NAMALWA (cell line): ENCODE measurements around the gene PDZD7.

Experiments
- DNase-seq: peaks from one replicate; pipeline ENCODE4 v3.0.0-alpha.2; 2015; ENCODE audit warnings: low spot score

Gene PDZD7

DNA sequence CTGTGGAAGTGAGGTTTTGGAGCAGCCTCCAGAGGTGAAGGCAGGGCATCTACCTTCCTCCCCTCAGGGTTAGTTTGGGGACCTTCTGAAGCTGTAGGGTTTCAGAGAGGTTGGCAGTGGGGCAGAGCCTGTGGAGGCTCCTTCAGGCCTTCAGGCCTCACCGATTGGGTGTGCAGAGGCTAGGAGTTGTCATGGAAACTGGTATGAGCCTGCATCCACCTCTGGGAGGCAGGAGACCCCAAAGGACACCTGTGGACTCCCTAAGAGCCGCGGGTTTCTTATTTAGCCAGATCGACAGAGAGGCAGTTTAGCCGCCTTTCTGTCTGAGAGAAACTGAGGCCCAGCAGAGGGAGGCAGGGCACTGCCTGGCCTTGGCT lies 29.3 kb downstream of the PDZD7 start:
- DNase-seq = no peak

DNA sequence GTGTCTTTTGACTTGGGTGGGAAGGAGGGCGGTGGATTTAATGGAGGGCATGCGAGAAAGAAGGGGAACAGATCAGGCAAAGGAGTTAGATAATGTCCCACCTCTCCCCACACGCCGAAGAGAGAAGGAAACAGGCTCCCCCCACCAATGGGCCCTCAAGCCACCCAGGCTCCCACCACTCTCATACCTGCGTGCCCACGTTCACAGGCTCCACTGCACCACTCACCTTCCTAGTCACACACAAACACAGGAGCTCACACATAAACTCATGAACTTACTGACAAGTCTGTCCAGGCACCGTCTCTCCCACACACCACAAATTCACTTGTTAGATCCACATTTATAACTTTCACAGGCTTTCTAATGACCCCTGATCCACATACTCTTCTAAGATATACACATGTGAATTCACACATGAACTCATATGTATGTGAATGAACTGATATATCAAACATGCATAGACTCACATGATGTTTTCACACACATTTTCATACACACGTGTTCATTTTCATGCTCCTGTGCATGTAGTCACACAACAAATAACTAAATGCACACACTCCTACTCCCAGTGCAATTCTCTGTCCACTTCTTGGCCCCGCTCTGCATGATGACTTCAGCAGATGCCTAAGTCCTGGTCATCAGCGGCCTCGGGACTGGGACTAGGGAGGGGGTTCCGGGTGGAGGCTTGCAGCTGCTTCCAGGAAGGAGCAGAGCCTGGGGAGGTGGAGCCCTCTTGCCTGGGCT lies 29.8 kb downstream of the PDZD7 start:
- no peak for DNase-seq

DNA sequence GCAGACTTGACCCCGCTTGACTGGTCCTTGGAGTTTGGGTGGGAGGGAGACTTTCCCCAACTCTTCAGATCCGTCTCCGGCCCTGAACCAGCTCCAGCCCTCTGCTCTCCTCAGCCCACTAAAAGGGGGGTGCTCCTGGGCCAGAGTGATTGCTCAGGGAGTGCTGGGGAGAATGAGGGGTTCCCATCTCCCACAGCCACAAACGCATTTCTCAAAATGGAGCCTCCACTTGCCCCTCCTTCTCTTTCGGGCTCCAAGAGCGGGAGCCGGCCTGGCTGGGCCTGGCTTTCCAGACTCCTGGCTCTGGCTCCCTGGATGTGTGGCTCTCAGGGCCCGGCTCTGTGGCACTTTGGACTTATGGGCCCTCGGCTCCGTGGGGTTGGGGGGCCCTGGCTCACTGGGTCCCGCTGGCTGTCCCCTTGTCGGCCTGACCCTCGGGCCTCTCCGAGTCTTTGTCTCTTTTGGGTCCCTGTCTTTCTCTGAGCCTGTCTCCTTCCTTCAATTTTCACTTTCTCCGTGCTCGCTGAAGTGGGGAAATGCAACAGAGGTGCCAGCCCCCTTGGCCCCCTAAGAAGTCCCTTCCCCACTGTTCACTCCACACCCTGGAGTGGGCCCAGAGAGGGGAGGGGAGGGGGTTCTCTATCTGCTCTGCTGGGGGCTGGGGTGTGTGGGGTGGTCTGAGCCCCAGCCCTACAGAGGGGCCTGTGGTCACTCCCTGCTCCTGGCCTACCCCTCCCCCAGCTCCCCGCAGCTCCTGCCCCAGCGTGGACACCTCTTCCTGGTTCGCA lies 30.6 kb downstream of the PDZD7 start:
- DNase-seq = no peak

DNA sequence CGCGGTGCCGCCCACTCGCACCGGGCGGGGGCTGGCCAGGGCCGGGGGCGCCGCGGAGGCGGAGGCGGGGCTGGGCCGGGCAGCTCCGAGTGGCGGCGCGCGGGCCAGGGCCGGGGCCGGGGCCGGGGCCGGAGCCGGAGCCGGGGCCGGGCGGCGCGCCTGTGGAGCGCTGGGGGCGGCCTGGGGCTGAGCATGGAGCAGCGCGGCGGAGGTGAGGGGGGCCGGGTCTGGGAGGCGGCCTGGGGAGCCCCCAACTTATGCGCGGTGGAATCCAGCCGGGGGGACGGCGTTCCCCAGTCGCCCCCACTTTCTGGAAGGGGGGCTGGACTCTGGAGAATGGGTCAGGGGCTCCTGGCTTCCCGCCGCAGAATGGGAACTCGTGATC lies 31.2 kb downstream of the PDZD7 start, which contains the start of gene LZTS2:
Gene LZTS2 (plus strand): TSS at position 67 of the 385 bp plus-strand sequence. CDS start 2,731 bp downstream, outside the sequence.
- DNase-seq = no peak

DNA sequence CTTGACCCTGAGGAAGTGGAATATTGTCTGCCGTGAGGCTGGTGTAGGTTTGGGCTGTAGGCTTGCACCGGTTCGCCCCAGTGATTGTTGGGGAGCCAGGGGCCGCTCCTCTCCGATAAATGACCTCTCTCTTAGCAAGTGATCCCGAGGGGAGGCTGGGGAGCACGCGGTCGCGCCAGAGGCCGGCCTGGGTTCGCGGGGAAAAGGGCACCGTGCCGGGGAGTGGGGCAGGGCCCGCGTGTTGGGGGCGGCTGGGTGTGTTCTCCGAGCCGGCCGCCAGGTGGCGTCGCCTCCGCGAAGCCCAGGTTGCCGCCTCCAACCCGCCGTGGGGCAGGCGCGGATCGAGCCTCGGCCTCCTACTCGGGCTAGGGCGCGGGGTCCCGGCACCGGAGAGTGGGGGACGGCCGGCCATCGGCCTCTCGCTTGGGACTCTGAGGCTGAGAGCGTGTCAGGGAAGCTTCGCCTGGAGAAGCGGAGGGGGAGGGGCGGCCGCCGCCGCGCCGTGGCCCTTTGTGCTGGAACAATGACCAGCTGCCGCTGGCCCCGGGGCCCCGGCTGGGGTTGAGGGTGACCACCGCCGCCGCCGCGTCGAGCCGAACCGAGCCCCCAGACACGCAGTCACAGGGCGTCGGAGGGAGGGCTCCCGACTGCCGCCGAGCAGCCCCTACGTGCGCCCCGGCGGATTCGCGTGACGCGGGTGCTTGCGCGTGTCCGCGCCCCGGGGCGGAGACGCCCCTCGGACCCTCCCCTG lies 31.8 kb downstream of the PDZD7 start:
- peak; percentile 77 for DNase-seq

DNA sequence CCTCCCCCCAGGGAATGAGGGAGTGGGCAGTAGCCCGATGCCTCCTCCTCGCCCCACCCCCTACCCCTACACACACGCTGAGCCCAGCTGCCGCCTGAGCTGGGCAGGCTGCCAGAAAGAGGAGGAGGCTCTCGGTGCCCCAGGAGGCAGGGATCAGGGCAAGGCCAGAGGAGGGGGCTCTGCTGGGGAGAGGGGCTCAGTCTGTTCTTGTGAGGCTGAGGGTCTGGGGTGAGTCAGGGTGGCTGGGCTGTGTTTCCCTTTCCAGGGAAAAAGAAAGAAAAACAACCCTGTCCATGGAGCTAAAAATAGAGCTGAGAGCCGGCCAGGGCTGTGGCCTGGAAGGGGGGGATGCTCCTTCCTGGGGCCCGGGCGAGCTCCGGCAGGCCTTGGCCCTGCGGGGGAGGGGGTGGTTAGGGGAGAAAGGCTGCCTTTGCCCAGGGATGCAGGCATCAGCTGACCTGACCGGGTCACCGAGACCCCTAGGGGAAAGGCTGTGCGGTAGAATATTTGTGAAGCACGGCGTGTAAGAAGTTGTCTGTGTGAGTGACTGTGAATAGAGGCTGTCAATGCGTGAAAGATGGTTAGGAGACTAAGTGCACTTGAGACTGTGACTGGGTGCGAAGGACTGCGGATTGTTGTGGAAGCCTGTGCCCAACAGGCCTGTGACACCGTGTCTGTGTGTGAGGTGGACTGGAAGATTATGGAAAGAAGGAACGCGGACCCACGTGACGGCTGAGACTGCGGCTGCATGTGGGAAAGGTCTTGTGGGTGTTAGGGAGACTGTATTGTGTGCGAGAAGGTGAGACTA lies 32.5 kb downstream of the PDZD7 start:
- DNase-seq = peak; percentile 92

DNA sequence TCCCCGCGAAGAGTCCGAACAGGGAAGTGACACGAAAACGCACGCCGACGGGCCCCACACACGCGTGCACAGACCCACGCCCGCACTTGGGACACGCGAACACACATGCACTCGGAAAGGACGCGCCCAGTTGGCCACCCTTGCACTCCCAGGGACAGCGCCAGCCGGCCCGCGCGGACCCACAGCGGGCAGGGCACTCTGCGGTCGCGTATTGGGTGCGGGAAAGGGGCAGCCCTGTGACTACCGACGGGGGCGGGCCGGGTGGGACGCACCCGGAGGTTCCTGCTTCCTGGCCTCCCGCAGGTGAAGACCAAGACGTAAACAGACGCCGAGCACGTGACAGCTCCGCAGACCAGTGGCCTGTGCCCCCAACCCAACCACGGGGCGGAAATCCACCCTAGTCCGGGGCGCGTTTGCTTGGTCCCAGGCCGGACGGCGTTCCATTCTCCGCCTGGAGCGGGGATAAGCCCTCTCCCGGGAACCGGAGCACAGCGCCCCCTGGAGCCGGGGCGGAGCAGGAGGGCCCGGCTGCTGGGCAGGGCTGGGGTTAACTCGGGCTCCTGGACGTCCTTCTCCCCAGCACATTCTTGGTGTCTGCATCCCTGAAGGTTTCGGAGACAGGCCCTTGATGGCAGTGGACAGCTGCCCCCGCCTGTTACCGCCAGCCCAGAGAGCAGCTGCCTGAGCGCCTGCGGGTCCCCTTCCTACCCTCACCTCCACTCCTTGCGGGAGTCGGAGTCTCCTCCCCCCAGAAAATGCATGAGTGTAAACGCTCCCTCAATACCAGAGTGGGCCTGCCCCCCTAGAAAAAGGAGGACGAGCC lies 33.4 kb downstream of the PDZD7 start:
- DNase-seq = peak; percentile 85

DNA sequence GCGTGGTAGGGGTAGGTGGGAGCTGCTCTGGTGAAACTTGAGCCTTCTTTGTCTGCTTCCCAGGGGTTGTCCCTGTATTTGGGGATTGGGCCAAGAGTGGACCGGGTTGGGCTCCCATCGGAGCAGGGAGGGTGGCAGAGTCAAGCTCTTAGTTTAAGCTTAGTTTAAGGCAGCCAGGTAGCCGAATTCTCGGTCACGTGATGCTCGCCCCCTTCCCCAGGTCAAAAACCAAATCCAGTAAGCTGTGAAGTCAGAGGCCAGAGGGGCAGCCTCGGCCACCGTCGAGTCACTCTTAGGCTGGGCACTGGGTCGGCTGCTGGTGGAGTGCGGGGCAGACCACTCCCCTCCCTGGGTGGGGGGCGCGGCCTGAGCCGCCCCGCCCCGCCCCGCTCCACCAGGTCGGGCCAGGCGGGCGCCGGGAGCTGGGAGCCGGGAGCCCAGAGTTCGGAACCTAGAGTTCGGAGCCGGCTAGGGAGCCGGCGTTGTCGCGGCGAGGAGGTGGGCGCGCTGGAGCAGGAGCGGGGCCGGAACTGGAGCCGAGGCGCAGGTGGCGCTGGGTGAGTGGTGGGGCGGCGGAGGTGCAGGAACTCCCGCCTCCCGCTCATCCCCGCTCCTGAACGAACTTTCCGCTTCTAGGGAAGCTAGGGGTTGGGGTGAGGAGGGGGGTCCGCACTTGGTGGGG lies 34.1 kb downstream of the PDZD7 start:
- peak; percentile 52 for DNase-seq

DNA sequence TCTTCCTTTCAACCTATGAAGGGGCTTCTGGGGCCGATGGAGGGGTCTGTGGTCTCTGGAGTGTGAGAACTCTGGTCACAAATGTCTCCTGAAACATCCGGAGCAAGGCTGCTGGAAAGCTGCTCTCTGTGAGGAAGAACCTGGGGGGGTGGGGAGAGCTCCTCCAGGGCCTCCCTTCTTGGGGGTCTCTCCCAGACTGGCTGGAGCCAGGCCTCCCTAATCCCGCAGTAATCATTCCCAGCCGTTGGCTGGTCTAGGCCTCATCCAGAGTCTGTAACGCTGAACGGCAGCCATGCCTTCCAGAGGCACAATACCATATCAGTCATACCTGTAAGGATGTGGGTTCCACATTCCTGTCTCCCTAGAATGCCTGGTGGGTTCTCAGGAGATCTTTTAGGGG lies 35.7 kb downstream of the PDZD7 start:
- no peak for DNase-seq

DNA sequence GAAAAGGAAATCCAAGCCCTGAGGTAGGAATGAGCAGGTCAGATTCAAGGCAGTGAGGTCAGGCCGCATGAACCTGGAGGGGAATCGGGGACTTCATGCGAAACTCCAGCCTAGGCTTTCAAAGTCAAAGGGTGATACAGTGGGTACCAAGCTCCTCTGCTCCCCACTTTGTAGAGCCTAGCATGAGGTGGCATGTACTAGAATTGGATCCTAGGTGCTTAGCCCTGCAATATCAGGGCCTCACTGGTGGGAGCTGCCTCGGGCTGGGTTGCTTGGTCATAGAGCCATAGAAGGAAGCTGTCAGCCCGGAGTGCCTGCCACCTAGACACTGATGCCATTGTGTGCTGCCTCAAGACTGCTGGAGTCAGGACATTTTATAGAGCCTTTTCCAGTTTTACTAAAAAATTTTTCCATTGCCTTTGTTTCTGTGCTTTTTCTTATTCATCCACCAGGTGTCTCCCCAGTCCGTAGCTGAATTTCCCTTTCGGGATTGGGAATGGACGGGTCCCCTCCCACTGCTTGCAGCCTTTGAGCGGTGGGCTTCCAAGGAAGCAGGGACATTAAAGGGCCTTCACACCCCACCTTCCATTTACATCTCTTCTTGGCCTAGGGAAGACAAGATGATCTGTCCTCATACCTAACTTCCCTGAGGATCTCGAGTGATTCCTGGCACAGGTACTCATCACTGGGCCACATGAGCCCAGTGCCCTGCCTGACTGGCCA lies 36.8 kb downstream of the PDZD7 start:
- DNase-seq = no peak

DNA sequence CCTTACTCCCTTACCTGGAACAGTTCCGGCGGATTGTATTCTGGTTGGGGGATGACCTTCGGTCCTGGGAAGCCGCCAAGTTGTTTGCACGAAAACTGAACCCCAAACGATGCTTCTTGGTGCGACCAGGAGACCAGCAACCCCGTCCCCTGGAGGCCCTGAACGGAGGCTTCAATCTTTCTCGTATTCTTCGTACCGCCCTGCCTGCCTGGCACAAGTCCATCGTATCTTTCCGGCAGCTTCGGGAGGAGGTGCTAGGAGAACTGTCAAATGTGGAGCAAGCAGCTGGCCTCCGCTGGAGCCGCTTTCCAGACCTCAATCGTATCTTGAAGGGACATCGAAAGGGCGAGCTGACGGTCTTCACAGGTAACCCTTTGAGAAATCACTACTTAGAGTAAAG lies 41.8 kb downstream of the PDZD7 start:
- no peak for DNase-seq

DNA sequence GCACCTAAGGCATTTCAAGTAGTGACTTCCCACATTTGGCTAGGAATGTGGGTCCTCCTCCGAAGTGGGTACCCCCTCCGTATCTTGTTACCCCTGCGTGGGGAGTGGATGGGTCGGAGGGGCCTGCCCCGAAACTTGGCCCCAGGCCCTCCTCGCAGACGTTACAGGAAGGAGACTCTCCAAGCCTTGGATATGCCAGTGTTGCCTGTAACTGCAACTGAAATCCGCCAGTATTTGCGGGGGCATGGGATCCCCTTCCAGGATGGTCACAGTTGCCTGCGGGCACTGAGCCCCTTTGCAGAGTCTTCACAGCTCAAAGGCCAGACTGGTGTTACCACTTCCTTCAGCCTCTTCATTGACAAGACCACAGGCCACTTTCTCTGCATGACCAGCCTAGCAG lies 42.8 kb downstream of the PDZD7 start:
- DNase-seq = no peak

DNA sequence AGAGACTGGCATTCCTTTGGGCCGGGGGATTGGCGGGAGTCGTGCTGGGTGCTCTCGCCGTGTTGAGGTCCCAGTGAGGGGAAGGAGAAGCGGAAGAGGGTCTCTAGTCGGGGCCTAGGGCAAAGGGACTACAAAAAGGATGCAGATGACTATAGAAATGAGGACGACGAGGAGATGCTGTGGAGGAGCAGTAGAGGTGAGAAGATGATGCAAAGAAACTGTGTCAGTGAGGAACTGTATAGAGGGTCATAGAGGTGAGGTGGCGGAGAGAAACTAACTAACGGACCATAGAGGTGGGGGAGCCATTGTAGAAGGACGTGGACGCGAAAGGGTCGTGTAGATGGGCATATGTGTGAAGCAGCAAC lies 43.3 kb downstream of the PDZD7 start:
- DNase-seq = no peak

DNA sequence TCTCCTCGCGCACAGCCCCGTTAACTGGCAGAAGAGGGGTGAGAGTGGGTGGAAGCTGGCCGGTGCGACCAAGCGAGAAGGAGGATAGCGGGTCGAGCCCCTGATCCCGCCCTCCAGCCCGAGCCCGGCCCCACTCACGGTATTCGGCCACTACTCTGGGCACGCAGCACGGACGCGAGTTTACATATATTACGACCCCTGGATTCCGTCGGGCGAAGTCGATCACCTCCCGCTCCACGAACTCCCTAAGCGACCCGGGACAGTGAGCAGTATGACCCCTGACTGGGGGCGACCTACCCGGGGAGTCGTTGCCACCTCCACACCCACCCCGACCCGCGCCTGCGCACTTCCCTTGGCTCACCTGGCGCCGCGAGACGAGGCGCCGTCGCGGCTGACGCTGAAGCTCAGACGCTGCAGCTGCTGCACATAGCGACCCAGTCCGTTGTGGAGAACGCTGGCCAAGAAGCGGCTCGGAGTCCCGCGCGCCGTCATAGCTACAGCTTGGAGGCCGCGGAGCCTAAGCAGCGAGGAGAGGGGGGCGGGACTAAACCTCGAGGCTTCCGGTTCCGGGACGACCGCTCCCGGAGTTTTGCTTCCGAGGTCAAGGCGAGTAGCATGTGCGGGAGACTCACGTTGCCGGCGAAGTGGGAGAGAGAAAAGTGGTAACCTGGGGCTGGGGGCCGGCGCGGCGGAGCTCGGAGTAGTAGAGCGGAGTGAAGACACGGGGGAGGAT lies 43.8 kb downstream of the PDZD7 start, which contains the start of the genes MRPL43 and TWNK:
Gene MRPL43 (minus strand): TSS at position 546 of the 733 bp plus-strand sequence. CDS start 54 bp downstream, at position 492.
Gene TWNK (plus strand): TSS at position 592 of the 733 bp plus-strand sequence. CDS start 668 bp downstream, outside the sequence.
- DNase-seq = peak; percentile 90

DNA sequence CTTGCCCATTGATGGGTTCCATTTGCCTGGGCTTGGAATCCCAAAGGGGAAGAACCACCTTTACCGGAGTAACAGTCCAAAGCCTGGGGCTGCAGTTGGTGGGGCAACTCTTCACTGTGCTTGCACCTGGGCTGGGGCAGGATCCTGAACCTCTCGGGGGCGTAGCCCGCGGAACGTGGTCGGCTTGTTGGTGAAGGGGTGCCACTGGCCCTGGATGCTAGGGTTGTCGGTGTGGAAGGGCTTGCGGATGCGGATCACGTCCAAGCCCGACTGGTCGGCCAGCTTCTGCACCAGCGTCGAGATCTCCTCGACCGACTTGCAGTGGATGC lies 44.3 kb downstream of the PDZD7 start:
- DNase-seq = no peak

DNA sequence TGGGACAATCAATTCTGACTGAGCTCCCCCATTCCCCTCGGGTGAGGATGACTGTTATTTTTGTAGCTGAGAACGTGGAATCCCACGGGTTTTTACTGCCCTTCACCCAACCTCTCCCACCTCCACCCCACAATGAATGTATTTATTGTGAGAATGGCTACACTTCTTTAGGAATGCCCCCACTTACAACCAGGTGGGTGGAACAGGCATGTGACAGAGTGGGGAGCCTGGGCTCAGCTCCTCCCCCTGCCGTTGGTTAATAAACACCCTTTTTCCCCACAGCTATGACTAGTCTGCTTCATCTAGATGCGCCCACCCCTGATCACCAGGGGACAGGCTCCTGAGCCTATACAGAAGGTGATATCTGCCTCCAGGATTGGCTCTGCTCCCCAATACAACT lies 45.6 kb downstream of the PDZD7 start:
- no peak for DNase-seq

DNA sequence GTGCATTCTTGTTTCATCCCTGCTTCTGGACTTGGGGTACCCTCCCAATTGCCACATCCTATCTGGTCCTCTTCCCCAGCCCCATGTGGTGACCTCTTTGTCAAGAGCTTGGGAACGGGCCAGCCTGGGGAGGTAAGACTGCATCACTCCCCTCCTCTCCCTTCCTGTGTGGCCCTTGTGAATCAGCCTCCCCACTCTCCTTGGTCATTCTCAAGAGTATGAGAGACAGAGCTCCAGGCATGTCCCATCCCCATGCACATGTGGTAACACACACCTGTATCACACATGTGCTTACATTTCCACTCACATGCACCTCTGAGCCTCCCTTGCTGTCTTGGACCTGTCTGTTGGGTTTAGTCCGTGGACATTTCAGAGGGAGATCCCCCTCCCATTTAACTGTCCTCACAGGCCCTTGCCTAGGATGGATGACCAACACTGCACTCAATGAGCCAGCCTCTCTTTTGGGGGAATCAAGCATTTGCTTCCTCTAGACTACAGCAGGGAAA lies 46.2 kb downstream of the PDZD7 start:
- no peak for DNase-seq

DNA sequence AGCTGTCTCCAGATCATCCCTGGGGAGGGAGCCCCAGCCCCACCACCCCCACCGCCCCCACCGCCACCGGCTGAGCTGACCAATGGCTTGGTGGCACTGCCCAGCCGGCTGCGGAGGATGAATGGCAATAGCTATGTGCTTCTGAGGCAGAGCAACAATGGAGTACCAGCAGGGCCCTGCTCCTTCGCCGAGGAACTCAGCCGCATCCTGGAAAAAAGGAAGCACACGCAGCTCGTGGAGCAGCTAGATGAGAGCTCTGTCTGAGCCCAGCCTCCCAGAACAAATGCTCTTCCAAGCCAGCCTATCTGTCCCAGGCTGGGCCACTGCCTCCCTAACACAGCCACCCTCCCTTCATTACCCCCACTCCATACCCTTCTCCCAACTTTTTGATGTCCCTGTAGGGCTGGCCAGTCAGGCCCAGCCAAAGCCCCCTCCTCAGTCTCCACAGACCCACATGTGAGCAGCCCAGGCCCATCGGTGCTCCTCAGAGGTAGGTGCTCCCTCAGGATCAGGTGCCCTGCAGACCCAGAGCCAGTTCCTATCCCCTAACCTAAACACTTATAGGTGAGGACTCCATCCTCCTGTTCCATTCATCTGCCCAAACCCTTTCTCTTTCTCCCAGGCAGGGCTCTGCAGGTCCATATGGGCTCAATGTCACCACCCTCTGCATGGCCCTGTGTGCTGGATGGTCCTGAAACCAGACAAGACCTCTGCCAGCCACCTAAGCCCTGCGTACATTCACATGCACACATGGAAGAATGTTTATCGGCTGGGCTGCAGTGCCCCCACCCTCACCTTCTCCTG lies 46.9 kb downstream of the PDZD7 start:
- DNase-seq = no peak
